Measurements from ENCODE around the gene POLR1E. TPM values are rescaled to one million over a fixed set of nuclear protein-coding genes. Genes with fewer than 3 reads are reported as not detected.
A peak's percentile ranks its signal among the peaks of the same experiment; 100 is the strongest.
"Not testable (repeated sequence)": the region's sequence is repeated elsewhere in the genome, so short reads cannot be mapped to it uniquely, and the experiment has no call there.

POLR1E gene
- polyA plus RNA-seq, 1 donor (not counting 4 experiments of a cell fraction or from before 2014, with no cell fraction given) = 44.4 TPM

- Histone ChIP-seq H3K9ac (ENCODE audit: control insufficient read depth, extremely low read depth, insufficient read depth, low read length) (no peak overlapping the region), H3K4me1 (ENCODE audit: control insufficient read depth, extremely low read depth, insufficient read depth, low read length) (no peaks in the 10 kb centered on the region), H3K27me3 (ENCODE audit: control insufficient read depth, extremely low read depth, insufficient read depth, low read length) (no peaks in the 10 kb centered on the region), H2AFZ (ENCODE audit: control insufficient read depth, low read length) (no peak overlapping the region), H3K9me1 (ENCODE audit: control insufficient read depth, extremely low read depth, insufficient read depth, low read length) (no peaks in the 10 kb centered on the region), H3K79me2 (ENCODE audit: control insufficient read depth, insufficient read depth, low read length) (no peaks in the 10 kb centered on the region), H3K36me3 (ENCODE audit: control insufficient read depth in 2 of 2, extremely low read depth in 1 of 2, insufficient read depth in 2 of 2, low read length in 2 of 2) (peaks cover 7 to 12% of the 10 kb centered on the region in 2 experiments), H3K4me2 (ENCODE audit: control insufficient read depth, extremely low read depth, insufficient read depth, low read depth, low read length) (no peak overlapping the region), H4K20me1 (ENCODE audit: control insufficient read depth, extremely low read depth, insufficient read depth, low read length) (no peaks in the 10 kb centered on the region), H3K27ac (ENCODE audit: control insufficient read depth, insufficient read depth, low read length) (no peak overlapping the region), H3K4me3 (ENCODE audit: control insufficient read depth in 2 of 3, extremely low read depth in 1 of 3, insufficient read depth in 2 of 3, low read depth in 1 of 3, low read length in 3 of 3) (no peak overlapping the region), H3K9me3 (ENCODE audit: control insufficient read depth, low read depth, low read length) (no peaks in the 10 kb centered on the region)
- TF ChIP-seq CTCF (optimal IDR thresholded peaks at IDR 0.05 in 1 of 3, IDR thresholded peaks at IDR 0.05 in 1 of 3, conservative IDR thresholded peaks at IDR 0.05 in 1 of 3; ENCODE audit: extremely low read depth in 1 of 3, insufficient read depth in 2 of 3, low read length in 3 of 3) (peak in 1 of 3 experiments; percentile 42), EZH2 (IDR thresholded peaks at IDR 0.05; ENCODE audit: low read length) (no peak)
- dilution Hi-C loops (cut with MboI; ENCODE audit: extremely low pct_ligation_motif_present, low sequenced_read_pairs) = no loop called here
- no peak for DNase-seq (ENCODE audit: low read depth, low spot score)
- FAIRE-seq = no peak
These were observed 25.6 kb downstream of the POLR1E start for GRCh38 chr9:37511016-37512010.

GRCh38 chr9:37512437-37512836, 26.7 kb downstream of the POLR1E start:
- no peaks in the 10 kb centered on the region for H3K4me1 ChIP-seq (ENCODE audit: control insufficient read depth, extremely low read depth, insufficient read depth, low read length)
- no peak overlapping the region for H3K4me3 ChIP-seq (ENCODE audit: control insufficient read depth in 2 of 3, extremely low read depth in 1 of 3, insufficient read depth in 2 of 3, low read depth in 1 of 3, low read length in 3 of 3)
- H3K27ac ChIP-seq (ENCODE audit: control insufficient read depth, insufficient read depth, low read length) = no peak overlapping the region
- FAIRE-seq (no peak), DNase-seq (ENCODE audit: low read depth, low spot score) (no peak)
- no peaks in the 10 kb centered on the region for H3K9me1 ChIP-seq (ENCODE audit: control insufficient read depth, extremely low read depth, insufficient read depth, low read length)
- H2AFZ ChIP-seq (ENCODE audit: control insufficient read depth, low read length) = no peak overlapping the region
- H3K79me2 ChIP-seq (ENCODE audit: control insufficient read depth, insufficient read depth, low read length) = no peaks in the 10 kb centered on the region
- no peaks in the 10 kb centered on the region for H3K27me3 ChIP-seq (ENCODE audit: control insufficient read depth, extremely low read depth, insufficient read depth, low read length)
- peaks cover 5 to 6% of the 10 kb centered on the region in 2 experiments for H3K36me3 ChIP-seq (ENCODE audit: control insufficient read depth in 2 of 2, extremely low read depth in 1 of 2, insufficient read depth in 2 of 2, low read length in 2 of 2)
- H4K20me1 ChIP-seq (ENCODE audit: control insufficient read depth, extremely low read depth, insufficient read depth, low read length) = no peaks in the 10 kb centered on the region
- H3K9me3 ChIP-seq (ENCODE audit: control insufficient read depth, low read depth, low read length) = no peaks in the 10 kb centered on the region
- dilution Hi-C loops (cut with MboI; ENCODE audit: extremely low pct_ligation_motif_present, low sequenced_read_pairs) = no loop called here
- no peak overlapping the region for H3K4me2 ChIP-seq (ENCODE audit: control insufficient read depth, extremely low read depth, insufficient read depth, low read depth, low read length)
- TF ChIP-seq CTCF (optimal IDR thresholded peaks at IDR 0.05 in 1 of 3, IDR thresholded peaks at IDR 0.05 in 1 of 3, conservative IDR thresholded peaks at IDR 0.05 in 1 of 3; ENCODE audit: extremely low read depth in 1 of 3, insufficient read depth in 2 of 3, low read length in 3 of 3) (no peak), EZH2 (IDR thresholded peaks at IDR 0.05; ENCODE audit: low read length) (no peak)
- H3K9ac ChIP-seq (ENCODE audit: control insufficient read depth, extremely low read depth, insufficient read depth, low read length) = no peak overlapping the region

GRCh38 chr9:37514415-37514814, 28.7 kb downstream of the POLR1E start:
- H3K4me2 ChIP-seq (ENCODE audit: control insufficient read depth, extremely low read depth, insufficient read depth, low read depth, low read length); FAIRE-seq; dilution Hi-C loops (cut with MboI; ENCODE audit: extremely low pct_ligation_motif_present, low sequenced_read_pairs): not testable (repeated sequence)

More at GRCh38 chr9:37514415-37514814, 28.7 kb downstream of the POLR1E start:
- not testable (repeated sequence) for H2AFZ ChIP-seq (ENCODE audit: control insufficient read depth, low read length); H3K27ac ChIP-seq (ENCODE audit: control insufficient read depth, insufficient read depth, low read length); H3K4me3 ChIP-seq (ENCODE audit: control insufficient read depth in 2 of 3, extremely low read depth in 1 of 3, insufficient read depth in 2 of 3, low read depth in 1 of 3, low read length in 3 of 3); H3K27me3 ChIP-seq (ENCODE audit: control insufficient read depth, extremely low read depth, insufficient read depth, low read length); DNase-seq (ENCODE audit: low read depth, low spot score); H3K9me1 ChIP-seq (ENCODE audit: control insufficient read depth, extremely low read depth, insufficient read depth, low read length); H3K36me3 ChIP-seq (ENCODE audit: control insufficient read depth in 2 of 2, extremely low read depth in 1 of 2, insufficient read depth in 2 of 2, low read length in 2 of 2); H3K4me1 ChIP-seq (ENCODE audit: control insufficient read depth, extremely low read depth, insufficient read depth, low read length); H3K79me2 ChIP-seq (ENCODE audit: control insufficient read depth, insufficient read depth, low read length); H3K9ac ChIP-seq (ENCODE audit: control insufficient read depth, extremely low read depth, insufficient read depth, low read length); H4K20me1 ChIP-seq (ENCODE audit: control insufficient read depth, extremely low read depth, insufficient read depth, low read length); H3K9me3 ChIP-seq (ENCODE audit: control insufficient read depth, low read depth, low read length)

All from keratinocyte (primary cell).